Heart right ventricle (tissue), 16 donors: ENCODE measurements around the gene MROH8. TPM values are rescaled to one million over a fixed set of nuclear protein-coding genes. Genes with fewer than 3 reads are reported as not detected.
"Not testable (repeated sequence)": the region's sequence is repeated elsewhere in the genome, so short reads cannot be mapped to it uniquely, and the experiment has no call there.

Experiments
- ATAC-seq, 8 donors: fragments of 200-7000 bp; cut with Tn5 transposase; one replicate each; pipeline ENCODE4 v1.9.1; 2020; ENCODE audit warnings: mild to moderate bottlenecking in 8 of 8, moderate library complexity in 8 of 8, moderate number of reproducible peaks in 1 of 8
- DNase-seq, 2 donors: peaks; one replicate each; pipeline ENCODE4 v3.0.0-alpha.2; 2020
- H3K27ac ChIP-seq, 10 donors: fragments of 200-600 bp; sonication (generic) in 2 of 10; one replicate each; pipeline versions ENCODE4 v1.5.0 to v1.8.0; 2020 to 2022; ENCODE audit warnings: mild to moderate bottlenecking in 3 of 10
- H3K27me3 ChIP-seq, 7 donors: fragments of 200-600 bp; one replicate each; pipeline ENCODE4 v1.8.0; 2021 to 2022; ENCODE audit warnings: mild to moderate bottlenecking in 2 of 7
- H3K36me3 ChIP-seq, 9 donors: fragments of 200-600 bp; sonication (generic) in 1 of 9; one replicate each; pipeline versions ENCODE4 v1.5.0 to v1.8.0; 2020 to 2022; ENCODE audit warnings: mild to moderate bottlenecking in 2 of 9
- H3K4me1 ChIP-seq, 9 donors: fragments of 200-600 bp; sonication (generic) in 1 of 9; one replicate each; pipeline versions ENCODE4 v1.5.0 to v1.8.0; 2020 to 2022; ENCODE audit warnings: mild to moderate bottlenecking in 4 of 9
- H3K4me3 ChIP-seq, 10 donors: fragments of 200-600 bp; sonication (generic) in 2 of 10; one replicate each; pipeline versions ENCODE4 v1.5.0 to v1.8.0; 2020 to 2022; ENCODE audit warnings: mild to moderate bottlenecking in 7 of 10, moderate library complexity in 2 of 10
- H3K9me3 ChIP-seq, 11 donors: fragments of 200-600 bp in 10 of 11; sonication (generic) in 2 of 11; one replicate each; pipeline versions ENCODE4 v1.5.0 to v1.8.0; 2013 to 2022; ENCODE audit warnings: mild to moderate bottlenecking in 2 of 11, control low read depth in 1 of 11, moderate library complexity in 1 of 11
- WGBS, 2 donors: extraction: QIAGEN DNeasy Blood & Tissue Kit; methylation state at CpG; one replicate each; pipeline ENCODE4 v1.1.7; 2013; ENCODE audit warnings: inconsistent platforms in 1 of 2; 5-methylcytosine and 5-hydroxymethylcytosine counted together
- intact Hi-C, 10 donors: fragments of 100-400 bp; cut with DNase I; formaldehyde crosslinking; loops; one replicate each; pipeline versions ENCODE4 v1.11.1 to v1.14.2; 2022
- polyA plus RNA-seq, 2 donors: library from polyadenylated mRNA; stranded (reverse); fragments of 200-250 nt; gene quantifications; one replicate each; pipeline ENCODE4 v1.2.3, GENCODE V29; 2013
- total RNA-seq, 10 donors: library from RNA; stranded (reverse); fragmentation: NEBNext Ultra II Directional in 3 of 10; extraction: Animal tissue kit (Norgen Biotek cat#: 25700) in 3 of 10; gene quantifications; one replicate each; pipeline versions ENCODE4 v1.2.1 to v1.2.4, GENCODE V29; 2021 to 2023
- TF ChIP-seq, protein P1 (sequence below), 9 donors: fragments of 200-600 bp; sonication (generic) in 2 of 9; IDR thresholded peaks; one replicate each; pipeline versions ENCODE4 v1.5.0 to v1.8.0; 2021 to 2022; ENCODE audit warnings: antibody characterized with exemption in 9 of 9, mild to moderate bottlenecking in 5 of 9, moderate library complexity in 1 of 9
- donor health status: Arrhythmogenic right ventricular cardiomyopathy.
- donor health status: ischemic (EF 13 %, LVEDD 7.1; RV severe dilation, severe dysfunction).
- donor health status: healthy with polysubstance abuse.
- donor health status: DM: no; HTN: yes; CAD: no.
- donor health status: DM: no; HTN: no; CAD: no.
- donor health status: ischemic (EF 25% LVEDD 6.9; RV normal size, moderate dysfunction).
- donor health status: ischemic (EF 25% LVEDD 5.7; RV mildly dilated, moderate dysfunction).
- donor health status: healthy.
- donor health status: DM: yes; HTN: yes; CAD: no.
- donor health status: Ischemic cardiomyopathy.
- donor health status: ischemic (EF 35%, LVEDD 5.7; RV mildly dilated, moderate dysfunction).
- donor health status: nonischemic (EF 11% LVEDD 7.7; RV severe dilation, severe dysfunction).
- donor health status: DM: yes; HTN: yes; CAD: no.
- donor health status: PGD.
- donor health status: ischemic (EF 29% LVEDD 5.4; RV normal size, mild dysfunction).
- donor health status: nonischemic (EF 23%, LVEDD 6.1; RV moderate dilation, normal function).

The MROH8 gene
- total and polyA plus RNA-seq, 12 donors, result 1.8 to 10.0 (median 6.1) TPM

DNA sequence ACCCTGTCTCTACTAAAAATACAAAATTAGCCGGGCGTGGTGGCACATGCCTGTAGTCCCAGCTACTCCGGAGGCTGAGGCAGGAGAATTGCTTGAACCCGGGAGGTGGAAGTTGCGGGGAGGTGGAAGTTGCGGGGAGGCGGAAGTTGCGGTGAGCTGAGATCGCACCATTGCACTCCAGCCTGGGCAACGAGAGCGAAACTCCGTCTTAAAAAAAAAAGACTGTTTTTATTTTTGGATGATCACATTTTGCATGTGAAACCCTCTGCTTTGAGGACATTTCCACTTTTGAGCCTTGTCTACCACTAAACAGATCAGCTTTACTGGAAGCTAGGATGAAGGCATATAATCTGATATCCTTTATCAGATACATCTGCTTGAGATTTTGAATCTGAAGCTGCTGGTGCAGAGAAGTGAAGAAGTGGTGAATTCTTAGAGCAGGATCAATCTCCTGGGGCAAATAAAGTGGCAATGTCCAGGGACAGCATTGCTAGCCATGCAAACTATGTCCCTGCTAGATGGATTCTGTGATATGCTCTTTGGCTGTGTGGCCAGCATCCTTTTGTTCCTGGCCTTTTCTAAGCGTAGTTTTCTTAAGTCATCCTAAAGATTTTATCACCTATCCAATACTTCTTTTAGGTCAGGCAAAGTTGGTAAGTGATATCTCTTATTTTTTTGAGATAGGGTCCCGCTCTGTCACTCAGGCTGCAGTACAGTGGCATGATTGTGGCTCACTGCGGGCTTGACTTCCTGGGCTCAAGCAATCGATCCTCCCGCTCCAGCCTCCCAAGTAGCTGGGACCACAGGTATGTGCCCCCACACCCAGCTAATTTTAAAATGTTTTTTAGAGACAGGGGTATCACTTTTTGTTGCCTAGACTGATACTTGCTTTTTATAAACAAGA lies 106.8 kb downstream of the MROH8 start:
- TF ChIP-seq, protein P1, sequence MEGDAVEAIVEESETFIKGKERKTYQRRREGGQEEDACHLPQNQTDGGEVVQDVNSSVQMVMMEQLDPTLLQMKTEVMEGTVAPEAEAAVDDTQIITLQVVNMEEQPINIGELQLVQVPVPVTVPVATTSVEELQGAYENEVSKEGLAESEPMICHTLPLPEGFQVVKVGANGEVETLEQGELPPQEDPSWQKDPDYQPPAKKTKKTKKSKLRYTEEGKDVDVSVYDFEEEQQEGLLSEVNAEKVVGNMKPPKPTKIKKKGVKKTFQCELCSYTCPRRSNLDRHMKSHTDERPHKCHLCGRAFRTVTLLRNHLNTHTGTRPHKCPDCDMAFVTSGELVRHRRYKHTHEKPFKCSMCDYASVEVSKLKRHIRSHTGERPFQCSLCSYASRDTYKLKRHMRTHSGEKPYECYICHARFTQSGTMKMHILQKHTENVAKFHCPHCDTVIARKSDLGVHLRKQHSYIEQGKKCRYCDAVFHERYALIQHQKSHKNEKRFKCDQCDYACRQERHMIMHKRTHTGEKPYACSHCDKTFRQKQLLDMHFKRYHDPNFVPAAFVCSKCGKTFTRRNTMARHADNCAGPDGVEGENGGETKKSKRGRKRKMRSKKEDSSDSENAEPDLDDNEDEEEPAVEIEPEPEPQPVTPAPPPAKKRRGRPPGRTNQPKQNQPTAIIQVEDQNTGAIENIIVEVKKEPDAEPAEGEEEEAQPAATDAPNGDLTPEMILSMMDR (IDR thresholded peaks at IDR 0.05), result no peak
- peaks cover 0 to 3% (median 0%) of the 10 kb centered on the region in 9 donors for H3K4me1 ChIP-seq
- H3K9me3 ChIP-seq, result peaks cover 0 to 11% (median 0%) of the 10 kb centered on the region in 11 donors
- intact Hi-C loops, result no loop called here
- H3K27me3 ChIP-seq, result no peaks in the 10 kb centered on the region
- H3K27ac ChIP-seq, result no peak overlapping the region
- DNase-seq (no peak), ATAC-seq (no peak)
- peaks cover 0 to 22% (median 0%) of the 10 kb centered on the region in 9 donors for H3K36me3 ChIP-seq
- WGBS, 2 donors, result 91 to 93% methylated on average over 17 of the region's 17 CpGs
- no peak overlapping the region for H3K4me3 ChIP-seq

DNA sequence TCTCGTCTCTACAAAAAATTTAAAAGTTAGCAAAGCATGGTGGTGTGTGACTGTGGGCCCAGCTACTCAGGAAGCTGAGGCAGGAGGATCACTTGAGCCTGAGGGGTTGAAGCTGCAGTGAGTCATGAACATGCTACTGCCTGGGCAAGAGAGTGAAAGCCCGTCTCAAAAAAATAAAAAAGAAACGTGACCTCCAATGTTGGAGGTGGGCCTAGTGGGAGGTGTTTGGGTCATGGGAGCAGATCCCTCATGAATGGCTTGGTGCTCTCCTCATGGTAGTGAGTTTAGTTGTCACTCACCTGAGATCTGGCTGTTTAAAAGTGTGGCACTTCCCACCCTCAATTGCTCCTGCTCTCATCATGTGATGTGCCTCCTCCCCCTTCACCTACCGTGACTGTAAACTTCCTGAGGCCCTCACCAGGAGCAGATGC lies 107.9 kb downstream of the MROH8 start:
- peaks cover 0 to 11% (median 0%) of the 10 kb centered on the region in 11 donors for H3K9me3 ChIP-seq
- H3K4me1 ChIP-seq, result peaks cover 0 to 3% (median 0%) of the 10 kb centered on the region in 9 donors
- 78 to 86% methylated on average over 4 of the region's 4 CpGs for WGBS, 2 donors
- no peak overlapping the region for H3K4me3 ChIP-seq
- H3K27me3 ChIP-seq, result no peaks in the 10 kb centered on the region
- ATAC-seq (no peak), DNase-seq (no peak)
- TF ChIP-seq, protein P1 (IDR thresholded peaks at IDR 0.05), result no peak
- H3K36me3 ChIP-seq, result peaks cover 0 to 28% (median 0%) of the 10 kb centered on the region in 9 donors
- intact Hi-C loops, result no loop called here
- peak overlapping the region in 1 of 10 donors; percentile 20 for H3K27ac ChIP-seq

DNA sequence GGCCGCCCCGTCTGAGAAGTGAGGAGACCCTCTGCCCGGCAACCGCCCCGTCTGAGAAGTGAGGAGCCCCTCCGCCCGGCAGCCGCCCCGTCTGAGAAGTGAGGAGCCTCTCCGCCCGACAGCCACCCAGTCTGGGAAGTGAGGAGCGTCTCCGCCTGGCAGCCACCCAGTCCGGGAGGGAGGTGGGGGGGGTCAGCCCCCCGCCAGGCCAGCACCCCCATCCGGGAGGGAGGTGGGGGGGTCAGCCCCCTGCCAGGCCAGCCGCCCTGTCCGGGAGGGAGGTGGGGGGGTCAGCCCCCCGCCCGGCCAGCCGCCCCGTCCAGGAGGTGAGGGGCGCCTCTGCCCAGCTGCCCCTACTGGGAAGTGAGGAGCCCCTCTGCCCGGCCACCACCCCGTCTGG lies 109.8 kb downstream of the MROH8 start:
- H3K27ac ChIP-seq, DNase-seq, ATAC-seq, H3K4me3 ChIP-seq, intact Hi-C loops, H3K4me1 ChIP-seq, H3K27me3 ChIP-seq, H3K9me3 ChIP-seq: not testable (repeated sequence)
- 95 to 97% methylated on average over 6 to 18 of the region's 25 CpGs for WGBS, 2 donors
- peaks cover 0 to 34% (median 0%) of the 10 kb centered on the region in 9 donors for H3K36me3 ChIP-seq

DNA sequence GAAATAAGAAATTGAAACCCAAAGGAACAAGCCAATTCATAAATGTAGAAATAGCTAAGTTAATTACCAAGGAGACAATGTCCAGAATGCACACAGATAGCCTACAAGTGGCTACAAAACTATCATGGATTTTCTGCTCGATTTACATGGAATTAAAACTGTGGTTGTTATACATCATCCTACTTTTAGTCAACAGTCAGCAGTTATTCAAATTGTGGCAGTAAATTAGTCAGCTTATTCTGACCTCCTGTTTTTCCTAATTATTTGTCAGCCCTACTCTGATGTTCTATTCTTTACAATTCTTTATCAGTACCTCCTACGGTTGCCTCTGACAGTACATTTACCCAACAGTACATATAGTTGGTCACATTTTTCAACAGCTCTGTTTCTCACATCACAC lies 113.2 kb downstream of the MROH8 start:
- no peak for ATAC-seq
- WGBS, 2 donors, result 88 to 92% methylated on average over 2 of the region's 2 CpGs

More for the DNA sequence above, 113.2 kb downstream of the MROH8 start:
- H3K27ac ChIP-seq, result no peak overlapping the region
- H3K36me3 ChIP-seq, result peaks cover 0 to 57% (median 0%) of the 10 kb centered on the region in 9 donors
- H3K4me3 ChIP-seq, result no peak overlapping the region
- intact Hi-C loops, result no loop called here
- no peaks in the 10 kb centered on the region for H3K27me3 ChIP-seq
- H3K4me1 ChIP-seq, result peaks cover 0 to under 1% (median 0%) of the 10 kb centered on the region in 9 donors
- no peak for DNase-seq
- H3K9me3 ChIP-seq, result no peaks in the 10 kb centered on the region
- TF ChIP-seq, protein P1 (IDR thresholded peaks at IDR 0.05), result no peak
